ENCODE results near the gene CALD1.

The CALD1 gene

GRCh38 chr7:134737566-134738345 is 41.7 kb upstream of the CALD1 start:
- TF ChIP-seq, protein P1, sequence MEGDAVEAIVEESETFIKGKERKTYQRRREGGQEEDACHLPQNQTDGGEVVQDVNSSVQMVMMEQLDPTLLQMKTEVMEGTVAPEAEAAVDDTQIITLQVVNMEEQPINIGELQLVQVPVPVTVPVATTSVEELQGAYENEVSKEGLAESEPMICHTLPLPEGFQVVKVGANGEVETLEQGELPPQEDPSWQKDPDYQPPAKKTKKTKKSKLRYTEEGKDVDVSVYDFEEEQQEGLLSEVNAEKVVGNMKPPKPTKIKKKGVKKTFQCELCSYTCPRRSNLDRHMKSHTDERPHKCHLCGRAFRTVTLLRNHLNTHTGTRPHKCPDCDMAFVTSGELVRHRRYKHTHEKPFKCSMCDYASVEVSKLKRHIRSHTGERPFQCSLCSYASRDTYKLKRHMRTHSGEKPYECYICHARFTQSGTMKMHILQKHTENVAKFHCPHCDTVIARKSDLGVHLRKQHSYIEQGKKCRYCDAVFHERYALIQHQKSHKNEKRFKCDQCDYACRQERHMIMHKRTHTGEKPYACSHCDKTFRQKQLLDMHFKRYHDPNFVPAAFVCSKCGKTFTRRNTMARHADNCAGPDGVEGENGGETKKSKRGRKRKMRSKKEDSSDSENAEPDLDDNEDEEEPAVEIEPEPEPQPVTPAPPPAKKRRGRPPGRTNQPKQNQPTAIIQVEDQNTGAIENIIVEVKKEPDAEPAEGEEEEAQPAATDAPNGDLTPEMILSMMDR (IDR thresholded peaks at IDR 0.05; ENCODE audit: borderline replicate concordance, insufficient read depth, low read depth, low read length) = no peak
- no peak overlapping the region for H3K4me3 ChIP-seq (ENCODE audit: low read depth, low read length)

DNA sequence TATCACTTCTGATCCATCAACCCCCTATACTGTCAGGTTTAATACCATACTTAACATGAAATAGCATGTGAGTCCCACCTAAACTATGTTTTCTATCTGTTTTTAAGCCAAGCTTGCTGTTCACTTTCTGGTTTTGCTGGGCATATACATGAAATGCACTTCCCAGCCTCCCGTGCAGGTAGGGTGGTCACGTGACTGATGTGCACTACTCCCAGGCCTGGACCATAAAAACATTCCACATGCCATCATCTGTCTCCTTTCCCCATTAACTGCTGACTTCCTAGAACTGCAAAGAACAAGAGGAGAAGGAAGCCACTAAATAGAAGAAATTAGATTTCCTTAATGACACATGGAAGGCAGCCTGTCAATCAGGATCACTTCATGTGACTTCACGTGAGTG is 40.1 kb upstream of the CALD1 start:
- TF ChIP-seq, protein P1 (IDR thresholded peaks at IDR 0.05; ENCODE audit: borderline replicate concordance, insufficient read depth, low read depth, low read length) = no peak
- H3K4me3 ChIP-seq (ENCODE audit: low read depth, low read length) = no peak overlapping the region

- TF ChIP-seq, protein P1 (IDR thresholded peaks at IDR 0.05; ENCODE audit: borderline replicate concordance, insufficient read depth, low read depth, low read length) = no peak
- H3K4me3 ChIP-seq (ENCODE audit: low read depth, low read length) = no peak overlapping the region
These were observed 39.1 kb upstream of the CALD1 start for GRCh38 chr7:134740376-134740775.

- TF ChIP-seq, protein P1 (IDR thresholded peaks at IDR 0.05; ENCODE audit: borderline replicate concordance, insufficient read depth, low read depth, low read length) = no peak
- H3K4me3 ChIP-seq (ENCODE audit: low read depth, low read length) = no peak overlapping the region
These were observed 37.4 kb upstream of the CALD1 start for GRCh38 chr7:134741907-134742635.

- TF ChIP-seq, protein P1 (IDR thresholded peaks at IDR 0.05; ENCODE audit: borderline replicate concordance, insufficient read depth, low read depth, low read length) = no peak
- H3K4me3 ChIP-seq (ENCODE audit: low read depth, low read length) = no peak overlapping the region
These were observed 36.6 kb upstream of the CALD1 start for GRCh38 chr7:134742688-134743350.

GRCh38 chr7:134744569-134744968 is 34.9 kb upstream of the CALD1 start:
- TF ChIP-seq, protein P1 (IDR thresholded peaks at IDR 0.05; ENCODE audit: borderline replicate concordance, insufficient read depth, low read depth, low read length) = no peak
- H3K4me3 ChIP-seq (ENCODE audit: low read depth, low read length) = no peak overlapping the region
